Measurements from ENCODE around the gene LST1. TPM values are rescaled to one million over a fixed set of nuclear protein-coding genes. Genes with fewer than 3 reads are reported as not detected.

The LST1 gene
- total RNA-seq, 2 experiments from 2014 or later = 3.0 to 4.2 TPM

DNA sequence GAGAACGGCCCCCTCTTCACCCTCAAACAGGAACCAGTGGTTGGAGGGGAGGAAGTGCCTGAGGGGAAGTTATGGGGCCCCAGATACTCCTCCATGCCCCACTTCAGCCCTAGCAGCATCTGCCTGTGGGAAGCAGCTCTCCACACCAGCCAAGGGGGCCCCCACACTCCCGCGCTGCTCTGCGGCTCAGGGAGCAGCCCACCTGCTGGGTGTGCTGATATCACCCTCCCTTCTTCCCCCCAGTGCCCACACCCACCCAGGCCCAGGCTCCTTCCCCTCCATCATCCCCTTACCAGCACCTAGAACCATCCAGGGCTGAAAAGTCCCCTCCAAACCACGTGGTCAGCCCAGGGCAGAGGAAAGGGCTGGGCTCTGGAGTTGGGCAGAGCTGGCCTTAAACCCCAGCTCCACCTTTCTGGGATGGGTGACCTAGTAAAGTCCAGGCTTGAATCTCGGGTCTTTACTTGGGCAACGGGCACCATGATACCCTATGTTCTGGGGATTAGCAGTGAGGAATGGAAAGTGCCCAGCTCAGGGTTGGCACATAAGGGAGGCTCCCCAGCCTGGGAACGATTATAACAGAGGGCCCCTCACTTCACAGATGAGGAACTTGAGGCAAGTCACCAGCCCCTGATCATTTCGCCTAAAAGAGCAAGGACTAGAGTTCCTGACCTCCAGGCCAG is 663 bp downstream of the LST1 start:
- Histone ChIP-seq H3K4me3 (ENCODE audit: low read depth, low read length, poor library complexity, severe bottlenecking) (peak overlapping the region; percentile 4), H3K4me1 (ENCODE audit: insufficient read depth, low read length, poor library complexity, severe bottlenecking) (peaks cover 67% of the 10 kb centered on the region), H3K79me2 (ENCODE audit: insufficient read depth, low read depth, low read length) (peaks cover 3% of the 10 kb centered on the region; the same call in 1 of the 2 replicates), H3K4me2 (ENCODE audit: low read length) (peak overlapping the region; percentile 64), H3K9me2 (ENCODE audit: insufficient read depth, low read length) (no peaks in the 10 kb centered on the region), H2AFZ (ENCODE audit: low read length) (peak overlapping the region; percentile 45), H4K20me1 (ENCODE audit: insufficient read depth, low read length) (no peaks in the 10 kb centered on the region), H3K36me3 (ENCODE audit: insufficient read depth, low read length) (no peaks in the 10 kb centered on the region), H3K27ac (ENCODE audit: low read depth, low read length, poor library complexity, severe bottlenecking) (peak overlapping the region; percentile 64), H3K9me3 (ENCODE audit: low read length) (no peaks in the 10 kb centered on the region)
- DNase-seq (ENCODE audit: low spot score) = peak; percentile 57
- BruUV-seq (replicated peaks) = no TSS peak
- ChIA-PET POLR2A (interaction anchor here (0.5 to 3.4 kb wide), 5 partner anchors 11 to 241 kb away, joined by 3 to 19 read pairs (median 4); partner anchors contain the start of genes HSPA1B and LTA), CTCF (ENCODE audit: unreplicated experiment) (interaction anchor here (0.9 to 1.7 kb wide), 3 partner anchors 11 to 35 kb away, joined by 3 to 5 read pairs (median 3); partner anchors contain the start of genes AIF1 and TNF)
- no peak for TF ChIP-seq EZH2phosphoT487 (IDR thresholded peaks at IDR 0.05; ENCODE audit: borderline replicate concordance, low read depth, low read length)
- TF ChIP-seq, protein P1, sequence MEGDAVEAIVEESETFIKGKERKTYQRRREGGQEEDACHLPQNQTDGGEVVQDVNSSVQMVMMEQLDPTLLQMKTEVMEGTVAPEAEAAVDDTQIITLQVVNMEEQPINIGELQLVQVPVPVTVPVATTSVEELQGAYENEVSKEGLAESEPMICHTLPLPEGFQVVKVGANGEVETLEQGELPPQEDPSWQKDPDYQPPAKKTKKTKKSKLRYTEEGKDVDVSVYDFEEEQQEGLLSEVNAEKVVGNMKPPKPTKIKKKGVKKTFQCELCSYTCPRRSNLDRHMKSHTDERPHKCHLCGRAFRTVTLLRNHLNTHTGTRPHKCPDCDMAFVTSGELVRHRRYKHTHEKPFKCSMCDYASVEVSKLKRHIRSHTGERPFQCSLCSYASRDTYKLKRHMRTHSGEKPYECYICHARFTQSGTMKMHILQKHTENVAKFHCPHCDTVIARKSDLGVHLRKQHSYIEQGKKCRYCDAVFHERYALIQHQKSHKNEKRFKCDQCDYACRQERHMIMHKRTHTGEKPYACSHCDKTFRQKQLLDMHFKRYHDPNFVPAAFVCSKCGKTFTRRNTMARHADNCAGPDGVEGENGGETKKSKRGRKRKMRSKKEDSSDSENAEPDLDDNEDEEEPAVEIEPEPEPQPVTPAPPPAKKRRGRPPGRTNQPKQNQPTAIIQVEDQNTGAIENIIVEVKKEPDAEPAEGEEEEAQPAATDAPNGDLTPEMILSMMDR (conservative IDR thresholded peaks at IDR 0.05; ENCODE audit: low read length) = no peak
- intact Hi-C loops (cut with micrococcal nuclease; ENCODE audit: unreplicated experiment) = loop anchor here (10.0 kb wide), 1 partner anchor 182 kb away; the partner anchor contains the start of gene MICA

DNA sequence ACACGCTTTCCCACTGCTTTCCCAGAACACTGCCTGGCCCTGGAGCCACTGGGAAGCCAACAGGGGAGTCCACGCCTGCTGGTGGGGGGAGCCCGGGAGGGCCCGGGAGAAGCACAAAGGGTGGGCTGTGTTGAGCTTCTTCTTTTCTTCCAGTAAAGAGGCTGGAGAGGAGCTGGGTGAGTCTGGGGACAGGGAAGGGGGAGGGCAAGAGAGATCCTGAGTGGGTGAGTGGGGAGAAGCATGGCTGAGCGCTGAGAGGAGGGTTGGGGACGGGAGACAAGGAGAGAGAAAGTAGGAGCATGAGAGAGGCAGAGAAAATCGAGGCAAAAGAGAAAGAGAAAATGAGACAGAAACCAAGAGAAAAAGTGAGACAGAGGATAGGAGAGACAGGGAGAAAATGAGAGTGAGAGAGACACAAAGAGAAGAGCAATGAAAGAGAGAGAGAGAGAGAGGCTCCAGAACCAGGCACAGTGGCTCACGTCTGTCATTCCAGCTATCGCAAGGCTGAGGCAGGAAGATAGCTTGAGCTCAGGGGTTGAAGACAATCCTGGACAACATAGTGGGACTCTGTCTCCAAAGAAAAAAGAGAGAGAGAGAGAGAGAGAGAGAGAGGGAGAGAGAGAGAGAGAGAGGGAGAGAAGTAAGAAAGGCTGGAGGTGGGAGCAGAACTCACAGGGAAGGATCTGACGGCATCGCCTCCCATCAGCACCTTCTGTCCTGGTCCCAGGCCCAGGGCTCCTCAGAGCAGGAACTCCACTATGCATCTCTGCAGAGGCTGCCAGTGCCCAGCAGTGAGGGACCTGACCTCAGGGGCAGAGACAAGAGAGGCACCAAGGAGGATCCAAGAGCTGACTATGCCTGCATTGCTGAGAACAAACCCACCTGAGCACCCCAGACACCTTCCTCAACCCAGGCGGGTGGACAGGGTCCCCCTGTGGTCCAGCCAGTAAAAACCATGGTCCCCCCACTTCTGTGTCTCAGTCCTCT is 2.0 kb downstream of the LST1 start:
- Histone ChIP-seq H3K9me3 (ENCODE audit: low read length) (no peaks in the 10 kb centered on the region), H3K4me3 (ENCODE audit: low read depth, low read length, poor library complexity, severe bottlenecking) (no peak overlapping the region), H3K36me3 (ENCODE audit: insufficient read depth, low read length) (no peaks in the 10 kb centered on the region), H3K79me2 (ENCODE audit: insufficient read depth, low read depth, low read length) (no peaks in the 10 kb centered on the region), H3K9me2 (ENCODE audit: insufficient read depth, low read length) (no peaks in the 10 kb centered on the region), H2AFZ (ENCODE audit: low read length) (no peak overlapping the region), H4K20me1 (ENCODE audit: insufficient read depth, low read length) (no peaks in the 10 kb centered on the region), H3K4me2 (ENCODE audit: low read length) (0 out of 2 replicates have a peak overlapping the region, but pooled peaks have one; percentile 9), H3K27ac (ENCODE audit: low read depth, low read length, poor library complexity, severe bottlenecking) (no peak overlapping the region), H3K4me1 (ENCODE audit: insufficient read depth, low read length, poor library complexity, severe bottlenecking) (peaks cover 63% of the 10 kb centered on the region)
- CTCF ChIA-PET (ENCODE audit: unreplicated experiment) = interaction anchor here (0.6 to 1.7 kb wide), 4 partner anchors 10 to 27 kb away, joined by 3 to 5 read pairs (median 3); partner anchors contain the start of genes AIF1 and TNF
- DNase-seq (ENCODE audit: low spot score) = no peak
- no TSS peak for BruUV-seq (replicated peaks)
- no peak for TF ChIP-seq EZH2phosphoT487 (IDR thresholded peaks at IDR 0.05; ENCODE audit: borderline replicate concordance, low read depth, low read length)
- TF ChIP-seq, protein P1 (conservative IDR thresholded peaks at IDR 0.05; ENCODE audit: low read length) = no peak
- intact Hi-C loops (cut with micrococcal nuclease; ENCODE audit: unreplicated experiment) = loop anchor here (10.0 kb wide), 1 partner anchor 183 kb away; the partner anchor contains the start of gene MICA
- POLR2A ChIA-PET = interaction anchor here (0.6 kb wide), 2 partner anchors 10 to 35 kb away, joined by 3 to 5 read pairs; no protein-coding TSS in a partner anchor

All from OCI-LY7 (cell line).